Heart left ventricle (tissue), 16 donors: ENCODE results near the gene HES1. TPM values are rescaled to one million over a fixed set of nuclear protein-coding genes. Genes with fewer than 3 reads are reported as not detected.

Source experiments
- ATAC-seq, 4 donors: fragments of 200-7000 bp; cut with Tn5 transposase; one replicate each; pipeline ENCODE4 v1.9.1; 2020 to 2022; ENCODE audit warnings: moderate library complexity in 4 of 4, mild to moderate bottlenecking in 3 of 4, moderate number of reproducible peaks in 1 of 4
- DNase-seq, 5 donors: peaks; one replicate each; pipeline ENCODE4 v3.0.0-alpha.2; 2020
- H3K27ac ChIP-seq, 12 donors: fragments of 200-600 bp; sonication (generic) in 4 of 12; one replicate each; pipeline versions ENCODE4 v1.5.0 to v1.8.0; 2016 to 2022; ENCODE audit warnings: mild to moderate bottlenecking in 2 of 12
- H3K27me3 ChIP-seq, 9 donors: fragments of 200-600 bp; sonication (generic) in 2 of 9; one replicate each; pipeline versions ENCODE4 v1.5.1 to v1.8.0; 2016 to 2022; ENCODE audit warnings: mild to moderate bottlenecking in 3 of 9
- H3K36me3 ChIP-seq, 9 donors: fragments of 200-600 bp; sonication (generic) in 2 of 9; one replicate each; pipeline versions ENCODE4 v1.5.0 to v1.8.0; 2018 to 2022; ENCODE audit warnings: mild to moderate bottlenecking in 2 of 9
- H3K4me1 ChIP-seq, 12 donors: fragments of 200-600 bp; sonication (generic) in 4 of 12; one replicate each; pipeline versions ENCODE4 v1.5.0 to v1.8.0; 2016 to 2022; ENCODE audit warnings: mild to moderate bottlenecking in 3 of 12
- H3K4me3 ChIP-seq, 12 donors: fragments of 200-600 bp; sonication (generic) in 4 of 12; one replicate each; pipeline versions ENCODE4 v1.5.0 to v1.8.0; 2017 to 2022; ENCODE audit warnings: mild to moderate bottlenecking in 9 of 12, moderate library complexity in 4 of 12
- H3K9me3 ChIP-seq, 12 donors: fragments of 200-600 bp; sonication (generic) in 4 of 12; one replicate each; pipeline versions ENCODE4 v1.5.0 to v1.8.0; 2016 to 2022; ENCODE audit warnings: mild to moderate bottlenecking in 1 of 12
- POLR2A ChIP-seq, 2 donors: fragments of 450-650 bp; IDR thresholded peaks; one replicate each; pipeline ENCODE4 v1.6.1; 2017; ENCODE audit warnings: antibody characterized with exemption in 2 of 2, mild to moderate bottlenecking in 2 of 2, moderate library complexity in 2 of 2
- WGBS, 4 donors: extraction: QIAGEN DNeasy Blood & Tissue Kit in 2 of 4; methylation state at CpG; one replicate each; pipeline versions ENCODE4 v1.1.5 to v1.1.7; 2013 to 2018; 5-methylcytosine and 5-hydroxymethylcytosine counted together
- intact Hi-C, 10 donors: fragments of 100-400 bp; cut with DNase I; formaldehyde crosslinking; loops; one replicate each; pipeline versions ENCODE4 v1.11.1 to v1.14.2; 2022
- polyA plus RNA-seq, 2 donors: library from polyadenylated mRNA; stranded (reverse); fragments of 200-250 nt; gene quantifications; one replicate each; pipeline ENCODE4 v1.2.3, GENCODE V29; 2013
- total RNA-seq, 9 donors: library from RNA; depleted of rRNA in 2 of 9; stranded (reverse); fragments of >200 nt in 2 of 9; fragmentation: NEBNext Ultra II Directional in 3 of 9; extraction: Animal tissue kit (Norgen Biotek cat#: 25700) in 3 of 9; gene quantifications; one replicate each; pipeline versions ENCODE4 v1.1.0 to v1.2.4, GENCODE V29; 2016 to 2023
- TF ChIP-seq, protein P1 (sequence below), 12 donors: fragments of 200-600 bp; sonication (generic) in 4 of 12; IDR thresholded peaks; one replicate each; pipeline versions ENCODE4 v1.5.0 to v1.8.0; 2018 to 2022; ENCODE audit warnings: antibody characterized with exemption in 12 of 12, mild to moderate bottlenecking in 5 of 12
- donor health status: ischemic (EF 13 %, LVEDD 7.1; RV severe dilation, severe dysfunction).
- donor health status: healthy with polysubstance abuse.
- donor health status: DM: no; HTN: yes; CAD: no.
- donor health status: DM: no; HTN: no; CAD: no.
- donor health status: ischemic (EF 25% LVEDD 6.9; RV normal size, moderate dysfunction).
- donor health status: ischemic (EF 25% LVEDD 5.7; RV mildly dilated, moderate dysfunction).
- donor health status: healthy.
- donor health status: DM: yes; HTN: yes; CAD: no.
- donor health status: ischemic (EF 35%, LVEDD 5.7; RV mildly dilated, moderate dysfunction).
- donor health status: nonischemic (EF 11% LVEDD 7.7; RV severe dilation, severe dysfunction).
- donor health status: DM: yes; HTN: yes; CAD: no.
- donor health status: PGD.
- donor health status: ischemic (EF 29% LVEDD 5.4; RV normal size, mild dysfunction).
- donor health status: nonischemic (EF 23%, LVEDD 6.1; RV moderate dilation, normal function).

HES1 gene
- total and polyA plus RNA-seq, 11 donors: 9.2 to 32.3 (median 12.0) TPM

DNA sequence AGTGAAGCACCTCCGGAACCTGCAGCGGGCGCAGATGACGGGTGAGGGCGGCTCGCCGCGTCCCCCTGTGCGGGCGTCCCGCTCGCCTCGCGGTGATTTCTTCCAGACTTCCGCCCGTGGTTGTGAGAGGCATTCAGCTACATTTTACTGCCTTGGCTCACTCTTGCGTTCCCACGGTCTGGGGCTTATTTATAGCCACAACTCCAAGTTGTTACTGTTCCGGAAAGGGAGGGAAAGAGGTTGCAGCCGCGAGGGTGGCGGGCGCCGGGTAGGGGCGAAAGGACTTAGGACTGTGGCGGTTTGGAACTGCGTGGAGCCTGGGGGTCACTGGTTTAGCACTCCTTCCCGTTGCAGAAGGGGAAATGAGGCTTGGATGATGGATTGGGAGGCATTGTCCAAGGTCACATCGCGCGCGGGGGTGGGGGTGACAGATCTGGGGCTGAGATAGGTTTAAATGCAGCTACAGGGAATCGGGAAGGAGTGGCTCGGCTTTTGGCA is 1.1 kb downstream of the HES1 start:
- Histone ChIP-seq H3K27ac (peak overlapping the region; percentile 88 to 99 (median 97)), H3K4me1 (peaks cover 4 to 65% (median 40%) of the 10 kb centered on the region in 12 donors), H3K36me3 (peaks cover 0 to 6% (median 0%) of the 10 kb centered on the region in 9 donors), H3K9me3 (no peaks in the 10 kb centered on the region), H3K4me3 (peak overlapping the region; percentile 58 to 92 (median 76)), H3K27me3 (peaks cover 0 to 56% (median 0%) of the 10 kb centered on the region in 9 donors)
- 0 to 1% (median 0%) methylated on average over 32 to 34 of the region's 34 CpGs for WGBS, 4 donors
- peak; percentile 1 to 5 (median 2) for ATAC-seq
- intact Hi-C loops: loop anchor here (1.0 to 10.0 kb wide), 15 partner anchors 62 to 356 kb away; no protein-coding TSS in a partner anchor
- TF ChIP-seq, protein P1, sequence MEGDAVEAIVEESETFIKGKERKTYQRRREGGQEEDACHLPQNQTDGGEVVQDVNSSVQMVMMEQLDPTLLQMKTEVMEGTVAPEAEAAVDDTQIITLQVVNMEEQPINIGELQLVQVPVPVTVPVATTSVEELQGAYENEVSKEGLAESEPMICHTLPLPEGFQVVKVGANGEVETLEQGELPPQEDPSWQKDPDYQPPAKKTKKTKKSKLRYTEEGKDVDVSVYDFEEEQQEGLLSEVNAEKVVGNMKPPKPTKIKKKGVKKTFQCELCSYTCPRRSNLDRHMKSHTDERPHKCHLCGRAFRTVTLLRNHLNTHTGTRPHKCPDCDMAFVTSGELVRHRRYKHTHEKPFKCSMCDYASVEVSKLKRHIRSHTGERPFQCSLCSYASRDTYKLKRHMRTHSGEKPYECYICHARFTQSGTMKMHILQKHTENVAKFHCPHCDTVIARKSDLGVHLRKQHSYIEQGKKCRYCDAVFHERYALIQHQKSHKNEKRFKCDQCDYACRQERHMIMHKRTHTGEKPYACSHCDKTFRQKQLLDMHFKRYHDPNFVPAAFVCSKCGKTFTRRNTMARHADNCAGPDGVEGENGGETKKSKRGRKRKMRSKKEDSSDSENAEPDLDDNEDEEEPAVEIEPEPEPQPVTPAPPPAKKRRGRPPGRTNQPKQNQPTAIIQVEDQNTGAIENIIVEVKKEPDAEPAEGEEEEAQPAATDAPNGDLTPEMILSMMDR (IDR thresholded peaks at IDR 0.05): no peak
- peak in 1 of 2 donors; percentile 9 for TF ChIP-seq POLR2A (IDR thresholded peaks at IDR 0.05)
- peak; percentile 74 to 83 (median 79) for DNase-seq

DNA sequence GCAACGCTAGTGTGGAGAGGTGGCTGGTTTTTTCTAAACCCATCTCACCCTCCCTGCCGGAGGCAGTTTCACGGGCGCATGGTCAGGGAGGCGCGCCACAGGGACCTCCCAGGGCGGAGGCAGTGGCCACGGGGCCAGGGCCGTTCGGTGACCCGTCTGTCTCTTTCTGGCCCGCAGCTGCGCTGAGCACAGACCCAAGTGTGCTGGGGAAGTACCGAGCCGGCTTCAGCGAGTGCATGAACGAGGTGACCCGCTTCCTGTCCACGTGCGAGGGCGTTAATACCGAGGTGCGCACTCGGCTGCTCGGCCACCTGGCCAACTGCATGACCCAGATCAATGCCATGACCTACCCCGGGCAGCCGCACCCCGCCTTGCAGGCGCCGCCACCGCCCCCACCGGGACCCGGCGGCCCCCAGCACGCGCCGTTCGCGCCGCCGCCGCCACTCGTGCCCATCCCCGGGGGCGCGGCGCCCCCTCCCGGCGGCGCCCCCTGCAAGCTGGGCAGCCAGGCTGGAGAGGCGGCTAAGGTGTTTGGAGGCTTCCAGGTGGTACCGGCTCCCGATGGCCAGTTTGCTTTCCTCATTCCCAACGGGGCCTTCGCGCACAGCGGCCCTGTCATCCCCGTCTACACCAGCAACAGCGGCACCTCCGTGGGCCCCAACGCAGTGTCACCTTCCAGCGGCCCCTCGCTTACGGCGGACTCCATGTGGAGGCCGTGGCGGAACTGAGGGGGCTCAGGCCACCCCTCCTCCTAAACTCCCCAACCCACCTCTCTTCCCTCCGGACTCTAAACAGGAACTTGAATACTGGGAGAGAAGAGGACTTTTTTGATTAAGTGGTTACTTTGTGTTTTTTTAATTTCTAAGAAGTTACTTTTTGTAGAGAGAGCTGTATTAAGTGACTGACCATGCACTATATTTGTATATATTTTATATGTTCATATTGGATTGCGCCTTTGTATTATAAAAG is 1.8 kb downstream of the HES1 start:
- Histone ChIP-seq H3K4me1 (peaks cover 4 to 72% (median 47%) of the 10 kb centered on the region in 12 donors), H3K36me3 (peaks cover 0 to 6% (median 0%) of the 10 kb centered on the region in 9 donors), H3K27ac (peak overlapping the region; percentile 88 to 99 (median 97)), H3K9me3 (no peaks in the 10 kb centered on the region), H3K4me3 (peak overlapping the region; percentile 58 to 92 (median 76)), H3K27me3 (peaks cover 0 to 52% (median 0%) of the 10 kb centered on the region in 9 donors)
- TF ChIP-seq, protein P1 (IDR thresholded peaks at IDR 0.05): peak; percentile 5 to 67 (median 36)
- TF ChIP-seq POLR2A (IDR thresholded peaks at IDR 0.05): no peak
- 6 to 13% (median 9%) methylated on average over 37 to 69 of the region's 69 CpGs for WGBS, 4 donors
- ATAC-seq (peak in 3 of 4 donors; percentile 1 to 7 (median 4)), DNase-seq (peak; percentile 69 to 84 (median 81))
- intact Hi-C loops: loop anchor here (1.0 to 10.0 kb wide), 15 partner anchors 63 to 357 kb away; no protein-coding TSS in a partner anchor

DNA sequence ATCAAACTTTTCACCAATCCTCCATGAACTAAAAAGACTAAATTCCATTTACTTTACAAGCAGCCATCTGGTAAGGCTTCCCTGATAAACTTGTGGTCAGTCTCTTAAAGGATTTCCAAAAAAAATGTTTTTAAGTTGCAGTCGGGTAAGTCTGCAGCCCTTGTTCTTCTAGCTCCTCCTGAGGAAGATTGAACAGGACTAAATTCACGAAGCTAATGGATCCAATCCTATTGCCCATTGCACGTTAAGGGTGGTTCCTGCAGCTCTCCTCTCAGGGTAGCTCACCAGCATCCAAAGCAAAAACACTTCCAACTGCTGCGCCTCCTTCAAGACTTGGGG is 2.8 kb downstream of the HES1 start:
- no peaks in the 10 kb centered on the region for H3K9me3 ChIP-seq
- no peak for TF ChIP-seq POLR2A (IDR thresholded peaks at IDR 0.05)
- TF ChIP-seq, protein P1 (IDR thresholded peaks at IDR 0.05): no peak
- peaks cover 0 to 6% (median 0%) of the 10 kb centered on the region in 9 donors for H3K36me3 ChIP-seq
- intact Hi-C loops: loop anchor here in 8 of 10 donors (2.0 to 10.0 kb wide), 10 partner anchors 64 to 351 kb away; no protein-coding TSS in a partner anchor
- 55 to 68% (median 59%) methylated on average over 4 of the region's 4 CpGs for WGBS, 4 donors
- H3K27me3 ChIP-seq: peaks cover 0 to 45% (median 0%) of the 10 kb centered on the region in 9 donors
- ATAC-seq: no peak
- no peak for DNase-seq
- H3K4me3 ChIP-seq: peak overlapping the region in 10 of 12 donors; percentile 7 to 92 (median 76)
- H3K27ac ChIP-seq: peak overlapping the region in 11 of 12 donors; percentile 49 to 99 (median 97)
- peaks cover 0 to 76% (median 43%) of the 10 kb centered on the region in 12 donors for H3K4me1 ChIP-seq
